Spleen (tissue), 7 donors: ENCODE results near the gene CSMD2.

Experiments used
- POLR2A ChIP-seq, 3 donors: fragments of 450-650 bp; IDR thresholded peaks; one replicate each; pipeline ENCODE4 v1.5.1; 2017; ENCODE audit warnings: antibody characterized with exemption in 3 of 3, mild to moderate bottlenecking in 1 of 3
- POLR2AphosphoS5 ChIP-seq, 3 donors: sonication (generic); formaldehyde crosslinking; IDR thresholded peaks; one replicate each; pipeline ENCODE4 v1.5.1; 2017; ENCODE audit warnings: antibody characterized with exemption in 3 of 3
- TF ChIP-seq, protein P1 (sequence below), 11 experiments: fragments of 200-600 bp in 7 of 11; fragments of 450-650 bp in 4 of 11; sonication (generic) in 4 of 11; IDR thresholded peaks in 8 of 11; conservative IDR thresholded peaks in 3 of 11; 1 replicate in 7 of 11; 2 replicates in 4 of 11; pipeline versions ENCODE4 v1.4.0 to v1.8.0; 2016 to 2021; ENCODE audit warnings: antibody characterized with exemption in 11 of 11, inconsistent platforms in 4 of 11, mild to moderate bottlenecking in 1 of 11
- donor health status: DM: no; HTN: no; CAD: no; lungs with moderate emphysema.
- donor health status: DM: no; HTN: no; CAD: no.
- donor health status: DM: no; HTN: no; CAD: no.

DNA sequence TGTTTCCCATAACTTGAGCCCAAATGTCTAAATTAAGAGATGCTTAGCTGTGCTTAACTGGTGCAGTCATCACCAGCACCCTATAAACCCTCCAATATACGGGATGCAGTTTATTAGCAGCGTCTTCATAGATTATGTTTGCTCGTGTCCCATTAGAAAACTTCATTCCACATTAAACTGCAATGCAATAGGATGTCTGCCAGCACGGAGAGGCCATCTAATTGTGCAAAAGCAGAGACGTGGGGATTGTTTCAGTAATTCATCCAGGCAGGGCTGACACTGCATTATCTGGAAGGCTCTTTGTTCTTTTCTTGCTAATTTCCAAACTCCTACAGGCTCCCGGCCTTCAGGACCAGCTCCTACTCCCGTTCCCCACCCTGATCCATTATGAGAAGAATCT is 89.5 kb downstream of the CSMD2 start:
- TF ChIP-seq, protein P1, sequence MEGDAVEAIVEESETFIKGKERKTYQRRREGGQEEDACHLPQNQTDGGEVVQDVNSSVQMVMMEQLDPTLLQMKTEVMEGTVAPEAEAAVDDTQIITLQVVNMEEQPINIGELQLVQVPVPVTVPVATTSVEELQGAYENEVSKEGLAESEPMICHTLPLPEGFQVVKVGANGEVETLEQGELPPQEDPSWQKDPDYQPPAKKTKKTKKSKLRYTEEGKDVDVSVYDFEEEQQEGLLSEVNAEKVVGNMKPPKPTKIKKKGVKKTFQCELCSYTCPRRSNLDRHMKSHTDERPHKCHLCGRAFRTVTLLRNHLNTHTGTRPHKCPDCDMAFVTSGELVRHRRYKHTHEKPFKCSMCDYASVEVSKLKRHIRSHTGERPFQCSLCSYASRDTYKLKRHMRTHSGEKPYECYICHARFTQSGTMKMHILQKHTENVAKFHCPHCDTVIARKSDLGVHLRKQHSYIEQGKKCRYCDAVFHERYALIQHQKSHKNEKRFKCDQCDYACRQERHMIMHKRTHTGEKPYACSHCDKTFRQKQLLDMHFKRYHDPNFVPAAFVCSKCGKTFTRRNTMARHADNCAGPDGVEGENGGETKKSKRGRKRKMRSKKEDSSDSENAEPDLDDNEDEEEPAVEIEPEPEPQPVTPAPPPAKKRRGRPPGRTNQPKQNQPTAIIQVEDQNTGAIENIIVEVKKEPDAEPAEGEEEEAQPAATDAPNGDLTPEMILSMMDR (IDR thresholded peaks at IDR 0.05 in 8 of 11, conservative IDR thresholded peaks at IDR 0.05 in 3 of 11): no peak
- TF ChIP-seq POLR2A (IDR thresholded peaks at IDR 0.05) (no peak), POLR2AphosphoS5 (IDR thresholded peaks at IDR 0.05) (no peak)
